CD14-positive monocyte (primary cell): ENCODE data around the gene NPAS2. TPM values are rescaled to one million over a fixed set of nuclear protein-coding genes. Genes with fewer than 3 reads are reported as not detected.
A peak's percentile ranks its signal among the peaks of the same experiment; 100 is the strongest.

Experiments used
- DNase-seq, 3 donors: peaks; one replicate each; pipeline ENCODE4 v3.0.0-alpha.2; 2011 to 2022
- H2AFZ ChIP-seq: 2 replicates; pipeline ENCODE4 v1.6.0; 2012; ENCODE audit warnings: mild to moderate bottlenecking, low read depth, low read length, inconsistent platforms; ENCODE audit not compliant: insufficient read depth, poor library complexity, severe bottlenecking
- H3K27ac ChIP-seq, 2 donors: 1 replicate in 1 of 2; 2 replicates in 1 of 2; pipeline ENCODE4 v1.5.1; 2012 to 2013; ENCODE audit warnings: low read length in 2 of 2, control low read depth in 1 of 2, inconsistent platforms in 1 of 2, low read depth in 1 of 2, mild to moderate bottlenecking in 1 of 2
- H3K27me3 ChIP-seq, 2 donors: one replicate each; pipeline versions ENCODE4 v1.6.0 to v1.6.1; 2011 to 2013; ENCODE audit warnings: low read length in 2 of 2; ENCODE audit not compliant: control insufficient read depth in 2 of 2, insufficient read depth in 2 of 2
- H3K36me3 ChIP-seq, 2 donors: replicated peaks in 1 of 2; 1 replicate in 1 of 2; 2 replicates in 1 of 2; pipeline versions ENCODE4 v1.5.1 to v1.6.1; 2012 to 2013; ENCODE audit warnings: low read length in 2 of 2, control low read depth in 1 of 2, inconsistent platforms in 1 of 2, mild to moderate bottlenecking in 1 of 2; ENCODE audit not compliant: insufficient read depth in 2 of 2, control insufficient read depth in 1 of 2
- H3K4me1 ChIP-seq, 2 donors: 1 replicate in 1 of 2; 2 replicates in 1 of 2; pipeline versions ENCODE4 v1.5.1 to v1.6.1; 2012 to 2013; ENCODE audit warnings: low read length in 2 of 2, control low read depth in 1 of 2, inconsistent platforms in 1 of 2, mild to moderate bottlenecking in 1 of 2, moderate library complexity in 1 of 2; ENCODE audit not compliant: insufficient read depth in 2 of 2, control insufficient read depth in 1 of 2
- H3K4me2 ChIP-seq: replicated peaks from 2 replicates; pipeline ENCODE3; 2012; ENCODE audit warnings: low read length, moderate library complexity, mild to moderate bottlenecking; ENCODE audit not compliant: poor library complexity, severe bottlenecking; ENCODE audit errors: extremely low read depth
- H3K4me3 ChIP-seq, 3 experiments: fragments of 200-600 bp in 1 of 3; sonication (generic) in 1 of 3; replicated peaks in 1 of 3; 1 replicate in 2 of 3; 2 replicates in 1 of 3; pipeline ENCODE4 v1.5.1; 2011 to 2013; ENCODE audit warnings: low read length in 3 of 3, mild to moderate bottlenecking in 3 of 3, control low read depth in 2 of 3, low read depth in 2 of 3, inconsistent platforms in 1 of 3, moderate library complexity in 1 of 3
- H3K79me2 ChIP-seq: 2 replicates; pipeline ENCODE4 v1.6.0; 2012; ENCODE audit warnings: mild to moderate bottlenecking, control low read depth, inconsistent platforms, low read length, moderate library complexity; ENCODE audit not compliant: insufficient read depth
- H3K9ac ChIP-seq: 2 replicates; pipeline ENCODE4 v1.6.0; 2017; ENCODE audit warnings: low read length, mild to moderate bottlenecking; ENCODE audit not compliant: insufficient read depth, poor library complexity, severe bottlenecking
- H3K9me3 ChIP-seq, 2 donors: replicated peaks in 1 of 2; 1 replicate in 1 of 2; 2 replicates in 1 of 2; pipeline versions ENCODE4 v1.5.1 to v1.6.1; 2012 to 2013; ENCODE audit warnings: low read length in 2 of 2, control low read depth in 1 of 2; ENCODE audit not compliant: control insufficient read depth in 1 of 2, insufficient read depth in 1 of 2
- H4K20me1 ChIP-seq: 2 replicates; pipeline ENCODE4 v1.6.0; 2012; ENCODE audit warnings: mild to moderate bottlenecking, low read length, control low read depth, moderate library complexity; ENCODE audit not compliant: insufficient read depth
- H3K27ac Mint-ChIP-seq, 7 donors: one replicate each; pipeline ENCODE4 v1.8.0; 2020; ENCODE audit warnings: mild to moderate bottlenecking in 7 of 7, mixed read lengths in 7 of 7, moderate library complexity in 6 of 7, inconsistent platforms in 2 of 7
- H3K27me3 Mint-ChIP-seq, 3 donors: one replicate each; pipeline ENCODE4 v1.8.0; 2021 to 2022; ENCODE audit warnings: low read depth in 3 of 3, mild to moderate bottlenecking in 3 of 3, mixed read lengths in 3 of 3, moderate library complexity in 3 of 3, inconsistent platforms in 1 of 3
- H3K36me3 Mint-ChIP-seq, 2 donors: one replicate each; pipeline ENCODE4 v1.8.0; 2020; ENCODE audit warnings: mixed read lengths in 2 of 2, inconsistent platforms in 1 of 2, mild to moderate bottlenecking in 1 of 2
- H3K4me1 Mint-ChIP-seq: one replicate; pipeline ENCODE4 v1.8.0; 2020; ENCODE audit warnings: mild to moderate bottlenecking, mixed read lengths
- H3K4me3 Mint-ChIP-seq, 2 donors: one replicate each; pipeline ENCODE4 v1.8.0; 2020; ENCODE audit warnings: mild to moderate bottlenecking in 2 of 2, mixed read lengths in 2 of 2, moderate library complexity in 1 of 2
- H3K9me3 Mint-ChIP-seq, 7 donors: one replicate each; pipeline ENCODE4 v1.8.0; 2020 to 2022; ENCODE audit warnings: mixed read lengths in 7 of 7, mild to moderate bottlenecking in 6 of 7, moderate library complexity in 6 of 7, inconsistent platforms in 2 of 7
- WGBS: methylation state at CpG from one replicate; pipeline ENCODE4 v1.1.5; 2013; ENCODE audit warnings: missing lambda C conversion rate; ENCODE audit not compliant: insufficient coverage; 5-methylcytosine and 5-hydroxymethylcytosine counted together
- intact Hi-C, 2 donors: fragments of 100-400 bp; cut with micrococcal nuclease; formaldehyde crosslinking; loops; one replicate each; pipeline versions ENCODE4 v1.15.0 to v1.15.1; 2023
- polyA plus RNA-seq, 3 donors: library from polyadenylated mRNA; depleted of rRNA in 1 of 3; unstranded in 2 of 3; stranded (reverse) in 1 of 3; fragments of 300-500 nt in 2 of 3; fragments of >200 nt in 1 of 3; fragmentation: Illumina TruSeq in 2 of 3; gene quantifications; 1 replicate in 2 of 3; 2 replicates in 1 of 3; pipeline ENCODE4 v1.2.3, GENCODE V29; 2012 to 2021
- TF ChIP-seq, protein P1 (sequence below): fragments of 200-600 bp; IDR thresholded peaks from one replicate; pipeline ENCODE4 v1.8.0; 2022; ENCODE audit warnings: antibody characterized with exemption, mild to moderate bottlenecking

Gene NPAS2
- polyA plus RNA-seq, 3 donors = not detected

DNA sequence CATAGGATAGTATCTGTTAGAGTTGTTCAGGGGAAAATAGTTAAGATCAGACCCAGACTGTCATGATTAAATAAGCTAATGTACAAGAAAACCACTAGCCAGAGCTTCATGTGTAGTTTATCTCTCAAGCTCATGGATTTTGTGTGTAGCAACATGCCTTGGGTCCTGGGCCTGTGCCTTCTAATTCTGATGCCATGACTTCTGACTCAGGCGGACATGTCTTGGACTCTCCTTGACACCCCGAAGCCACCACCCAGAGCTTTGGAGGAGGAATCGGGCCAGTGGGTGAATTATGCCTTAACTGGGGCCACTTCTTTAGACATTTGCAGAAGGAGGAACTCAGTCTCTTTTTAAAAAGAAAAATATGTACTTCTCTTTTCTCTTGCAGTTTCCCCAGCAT lies 68.7 kb downstream of the NPAS2 start:
- TF ChIP-seq, protein P1, sequence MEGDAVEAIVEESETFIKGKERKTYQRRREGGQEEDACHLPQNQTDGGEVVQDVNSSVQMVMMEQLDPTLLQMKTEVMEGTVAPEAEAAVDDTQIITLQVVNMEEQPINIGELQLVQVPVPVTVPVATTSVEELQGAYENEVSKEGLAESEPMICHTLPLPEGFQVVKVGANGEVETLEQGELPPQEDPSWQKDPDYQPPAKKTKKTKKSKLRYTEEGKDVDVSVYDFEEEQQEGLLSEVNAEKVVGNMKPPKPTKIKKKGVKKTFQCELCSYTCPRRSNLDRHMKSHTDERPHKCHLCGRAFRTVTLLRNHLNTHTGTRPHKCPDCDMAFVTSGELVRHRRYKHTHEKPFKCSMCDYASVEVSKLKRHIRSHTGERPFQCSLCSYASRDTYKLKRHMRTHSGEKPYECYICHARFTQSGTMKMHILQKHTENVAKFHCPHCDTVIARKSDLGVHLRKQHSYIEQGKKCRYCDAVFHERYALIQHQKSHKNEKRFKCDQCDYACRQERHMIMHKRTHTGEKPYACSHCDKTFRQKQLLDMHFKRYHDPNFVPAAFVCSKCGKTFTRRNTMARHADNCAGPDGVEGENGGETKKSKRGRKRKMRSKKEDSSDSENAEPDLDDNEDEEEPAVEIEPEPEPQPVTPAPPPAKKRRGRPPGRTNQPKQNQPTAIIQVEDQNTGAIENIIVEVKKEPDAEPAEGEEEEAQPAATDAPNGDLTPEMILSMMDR = no peak
- Histone ChIP-seq H2AFZ (no peak overlapping the region), H3K4me1 (no peaks in the 10 kb centered on the region), H3K79me2 (no peaks in the 10 kb centered on the region), H4K20me1 (no peaks in the 10 kb centered on the region), H3K27me3 (no peaks in the 10 kb centered on the region), H3K4me3 (no peak overlapping the region), H3K4me2 (no peak overlapping the region), H3K27ac (no peak overlapping the region), H3K9ac (no peak overlapping the region), H3K9me3 (no peaks in the 10 kb centered on the region), H3K36me3 (no peaks in the 10 kb centered on the region)
- Mint-ChIP-seq H3K27ac (peak overlapping the region in 1 of 7 donors; percentile 28), H3K4me3 (no peak overlapping the region), H3K4me1 (no peaks in the 10 kb centered on the region), H3K36me3 (no peaks in the 10 kb centered on the region), H3K27me3 (peaks cover 0 to 2% (median 1%) of the 10 kb centered on the region in 3 donors), H3K9me3 (peaks cover 0 to 4% (median 0%) of the 10 kb centered on the region in 7 donors)
- 90% methylated on average over 2 of the region's 3 CpGs for WGBS
- DNase-seq = no peak
- intact Hi-C loops = no loop called here

DNA sequence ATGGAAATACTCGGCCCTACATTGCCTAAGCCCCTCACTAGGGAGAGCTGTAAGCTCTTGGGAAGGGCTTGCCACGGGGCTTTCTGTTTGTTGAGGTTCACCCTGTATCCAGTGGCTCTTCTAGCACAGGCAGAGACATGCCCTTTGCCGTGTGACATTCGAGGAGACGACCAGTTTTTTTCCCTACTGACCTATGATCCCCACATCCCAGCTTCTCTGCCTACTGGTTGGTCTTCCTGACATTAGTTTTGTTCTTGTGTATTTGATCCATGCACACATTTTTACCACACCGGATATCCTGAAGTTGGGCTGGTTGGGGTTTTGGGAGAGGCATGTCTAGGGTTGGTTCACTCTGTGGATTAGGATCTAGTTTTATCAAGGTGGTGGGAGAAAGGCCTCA lies 69.3 kb downstream of the NPAS2 start:
- Mint-ChIP-seq H3K4me1 (no peaks in the 10 kb centered on the region), H3K4me3 (no peak overlapping the region), H3K36me3 (no peaks in the 10 kb centered on the region), H3K27ac (no peak overlapping the region), H3K27me3 (peaks cover 0 to 2% (median 1%) of the 10 kb centered on the region in 3 donors), H3K9me3 (peaks cover 0 to 4% (median 0%) of the 10 kb centered on the region in 7 donors)
- Histone ChIP-seq H3K4me3 (no peak overlapping the region), H4K20me1 (no peaks in the 10 kb centered on the region), H3K36me3 (no peaks in the 10 kb centered on the region), H3K4me2 (no peak overlapping the region), H2AFZ (no peak overlapping the region), H3K9ac (no peak overlapping the region), H3K27ac (no peak overlapping the region), H3K79me2 (no peaks in the 10 kb centered on the region), H3K4me1 (no peaks in the 10 kb centered on the region), H3K27me3 (no peaks in the 10 kb centered on the region), H3K9me3 (no peaks in the 10 kb centered on the region)
- intact Hi-C loops = no loop called here
- TF ChIP-seq, protein P1 = no peak
- 80% methylated on average over 1 of the region's 6 CpGs for WGBS
- DNase-seq = no peak
